GM12878 (cell line): Measurements from ENCODE around the gene NAPEPLD. TPM values are rescaled to one million over a fixed set of nuclear protein-coding genes. Genes with fewer than 3 reads are reported as not detected.

Experiments used
- ATAC-seq: fragments of 200-7000 bp; cut with Tn5 transposase; 3 replicates; pipeline ENCODE4 v1.9.1; 2020; ENCODE audit warnings: mild to moderate bottlenecking, moderate library complexity
- BruUV-seq: library from RNA; stranded (reverse); fragments of 400-500 nt; replicated peaks from 2 replicates; lab custom pipeline; 2021; lab: Mats Ljungman, UMichigan
- CTCF ChIA-PET: fragments of 300-600 bp; sonication (Branson Sonifier 250); formaldehyde crosslinking; extraction: SDS; loops from one replicate; lab custom pipeline; 2021; ENCODE audit warnings: inconsistent platforms; lab: Yijun Ruan, JAX
- POLR2A ChIA-PET: fragments of 350-600 bp; formaldehyde crosslinking; extraction: SDS; loops from one replicate; lab custom pipeline; 2021; ENCODE audit warnings: inconsistent platforms; lab: Charles Lee
- RAD21 ChIA-PET: fragments of 300-600 bp; sonication (Branson Sonifier 250); formaldehyde crosslinking; loops from one replicate; lab custom pipeline; 2023; ENCODE audit warnings: antibody characterized with exemption; ENCODE audit not compliant: unreplicated experiment; lab: Charles Lee
- SMC1A ChIA-PET: fragments of 300-600 bp; sonication (Branson Sonifier 250); formaldehyde crosslinking; loops from one replicate; lab custom pipeline; 2023; ENCODE audit not compliant: unreplicated experiment, uncharacterized antibody; lab: Charles Lee
- DNase-seq: peaks from one replicate; pipeline ENCODE4 v3.0.0-alpha.2; 2011; ENCODE audit warnings: low read depth, low spot score
- FAIRE-seq: peaks from 3 replicates; lab custom pipeline; 2011; peaks lifted over from hg19 to GRCh38; lab: Jason Lieb, UNC
- H2AFZ ChIP-seq: 2 replicates; pipeline ENCODE4 v1.6.0; 2011; ENCODE audit warnings: low read depth, low read length, control low read depth; ENCODE audit not compliant: control insufficient read depth
- H3K27ac ChIP-seq: 2 replicates; pipeline ENCODE4 v1.5.1; 2011; ENCODE audit warnings: control low read depth; ENCODE audit not compliant: control insufficient read depth, insufficient read depth
- H3K27me3 ChIP-seq, 2 experiments: replicated peaks in 1 of 2; 2 replicates each; pipeline versions ENCODE4 v1.6.0 to v1.6.1; 2011; ENCODE audit warnings: low read length in 1 of 2; ENCODE audit not compliant: control insufficient read depth in 2 of 2, insufficient read depth in 2 of 2
- H3K36me3 ChIP-seq, 2 experiments: 2 replicates each; pipeline ENCODE4 v1.5.1; 2011; ENCODE audit warnings: low read length in 1 of 2; ENCODE audit not compliant: control insufficient read depth in 2 of 2, insufficient read depth in 2 of 2
- H3K4me1 ChIP-seq: 2 replicates; pipeline ENCODE4 v1.6.1; 2011; ENCODE audit warnings: mild to moderate bottlenecking, low read length, moderate library complexity, mixed read lengths; ENCODE audit not compliant: control insufficient read depth, insufficient read depth
- H3K4me2 ChIP-seq: 2 replicates; pipeline ENCODE4 v1.6.0; 2011; ENCODE audit warnings: control low read depth; ENCODE audit not compliant: control insufficient read depth, insufficient read depth
- H3K4me3 ChIP-seq: fragments of 200-600 bp; sonication (generic); 2 replicates; pipeline ENCODE4 v1.5.1; 2016
- H3K79me2 ChIP-seq: 2 replicates; pipeline ENCODE4 v1.6.0; 2011; ENCODE audit warnings: low read length; ENCODE audit not compliant: control insufficient read depth, insufficient read depth
- H3K9ac ChIP-seq: 2 replicates; pipeline ENCODE4 v1.8.0; 2011; ENCODE audit warnings: low read length, control low read depth, mixed read lengths; ENCODE audit not compliant: control insufficient read depth, insufficient read depth
- H3K9me3 ChIP-seq: replicated peaks from 3 replicates; pipeline ENCODE4 v1.5.1; 2011; ENCODE audit warnings: mild to moderate bottlenecking, low read length; ENCODE audit not compliant: control insufficient read depth, insufficient read depth
- H4K20me1 ChIP-seq: 2 replicates; pipeline ENCODE4 v1.6.0; 2011; ENCODE audit not compliant: control insufficient read depth, insufficient read depth
- BMI1 ChIP-seq: fragments of 450-650 bp; IDR thresholded peaks from 2 replicates; pipeline ENCODE4 v1.6.1; 2016; ENCODE audit warnings: mild to moderate bottlenecking, moderate library complexity, borderline replicate concordance
- CEBPB ChIP-seq, 2 experiments: fragments of 150-350 bp in 1 of 2; IDR thresholded peaks; 2 replicates each; pipeline ENCODE4 v1.6.1; 2012 to 2014; ENCODE audit warnings: low read depth in 2 of 2, low read length in 2 of 2, borderline replicate concordance in 1 of 2, inconsistent platforms in 1 of 2
- CHD2 ChIP-seq: IDR thresholded peaks from 2 replicates; pipeline ENCODE4 v1.6.1; 2011; ENCODE audit warnings: low read depth, low read length, improper control_type of control experiment, borderline replicate concordance
- CHD4 ChIP-seq: fragments of 200-600 bp; sonication (generic); IDR thresholded peaks from 2 replicates; pipeline ENCODE4 v1.6.1; 2016; ENCODE audit warnings: mild to moderate bottlenecking
- FOXM1 ChIP-seq: IDR thresholded peaks from 2 replicates; pipeline ENCODE4 v1.6.1; 2012; ENCODE audit warnings: low read depth, mild to moderate bottlenecking, inconsistent platforms, low read length, moderate library complexity
- IKZF1 ChIP-seq: fragments of 450-650 bp; conservative IDR thresholded peaks from 2 replicates; pipeline ENCODE4 v1.6.1; 2017; ENCODE audit warnings: antibody characterized with exemption, mild to moderate bottlenecking
- IRF4 ChIP-seq: IDR thresholded peaks from 2 replicates; pipeline ENCODE4 v1.6.1; 2011; ENCODE audit warnings: low read depth, low read length
- PML ChIP-seq: IDR thresholded peaks from 2 replicates; pipeline ENCODE4 v1.6.1; 2012; ENCODE audit warnings: low read length, inconsistent platforms
- SMAD1 ChIP-seq: fragments of 450-650 bp; IDR thresholded peaks from 2 replicates; pipeline ENCODE4 v1.6.1; 2018; ENCODE audit warnings: mild to moderate bottlenecking, low read depth; ENCODE audit not compliant: partially characterized antibody
- SPI1 ChIP-seq: IDR thresholded peaks from 2 replicates; pipeline ENCODE4 v1.6.1; 2011; ENCODE audit warnings: low read depth, mild to moderate bottlenecking, low read length, moderate library complexity, borderline replicate concordance; ENCODE audit not compliant: insufficient read depth
- SREBF2 ChIP-seq: IDR thresholded peaks from 2 replicates; pipeline ENCODE4 v1.6.1; 2012; ENCODE audit warnings: mild to moderate bottlenecking, low read length
- STAT3 ChIP-seq: IDR thresholded peaks from 2 replicates; pipeline ENCODE4 v1.6.1; 2011; ENCODE audit warnings: low read depth, low read length, improper control_type of control experiment
- USF2 ChIP-seq: IDR thresholded peaks from 2 replicates; pipeline ENCODE4 v1.6.1; 2011; ENCODE audit warnings: low read depth, low read length, improper control_type of control experiment, borderline replicate concordance
- WGBS: methylation state at CpG from one replicate; pipeline ENCODE4 v1.1.6; 2016; ENCODE audit warnings: low lambda C conversion rate; ENCODE audit not compliant: insufficient replicate concordance, insufficient coverage; ENCODE audit errors: missing lambda C conversion rate; 5-methylcytosine and 5-hydroxymethylcytosine counted together
- in situ Hi-C: fragments of 300-500 bp; cut with MboI; formaldehyde crosslinking; loops from 9 replicates; pipeline ENCODE4 v1.14.3; 2018; ENCODE audit warnings: mixed read lengths
- intact Hi-C: fragments of 100-400 bp; cut with micrococcal nuclease; formaldehyde crosslinking; loops from one replicate; pipeline ENCODE4 v1.14.2; 2022; ENCODE audit not compliant: unreplicated experiment
- polyA plus RNA-seq, 11 experiments: library from polyadenylated mRNA; depleted of rRNA in 4 of 11; unstranded in 6 of 11; stranded (reverse) in 5 of 11; fragments of >200 nt; fragmentation: Nextera tagmentation in 4 of 11; fragmentation: Illumina TruSeq in 1 of 11; extraction: Ambion mirVana in 4 of 11; extraction: Trizol in 1 of 11; gene quantifications; 1 replicate in 1 of 11; 2 replicates in 10 of 11; pipeline versions ENCODE4 v1.2.1 to v1.2.3, GENCODE V29; 2011 to 2016; ENCODE audit warnings: inconsistent platforms in 2 of 11, missing spikeins in 2 of 11, low read depth in 1 of 11
- total RNA-seq, 4 experiments: library from RNA; depleted of rRNA in 3 of 4; stranded (reverse); fragments of >200 nt in 3 of 4; fragmentation: Illumina TruSeq in 1 of 4; extraction: Trizol in 1 of 4; gene quantifications; 2 replicates each; pipeline versions ENCODE4 v1.2.1 to v1.2.3, GENCODE V29; 2013 to 2021

NAPEPLD gene
- total and polyA plus RNA-seq, 10 of the 15 experiments (the other 5 are each of a cell fraction or from before 2014, with no cell fraction given), result 6.0 to 16.2 (median 8.6) TPM

GRCh38 chr7:103082497-103082896, 66.4 kb downstream of the NAPEPLD start:
- H3K27me3 ChIP-seq, result no peaks in the 10 kb centered on the region
- in situ Hi-C loops (no loop called here), intact Hi-C loops (no loop called here)
- ChIA-PET POLR2A (interaction anchor here (0.9 kb wide), 1 partner anchor 9 kb away, joined by 5 read pairs; no protein-coding TSS in a partner anchor), SMC1A (no interaction called here), CTCF (no interaction called here), RAD21 (interaction anchor here (0.9 kb wide), 1 partner anchor 21 kb away, joined by 3 read pairs; no protein-coding TSS in a partner anchor)
- H3K9ac ChIP-seq, result no peak overlapping the region
- ATAC-seq, result no peak
- H3K9me3 ChIP-seq, result no peaks in the 10 kb centered on the region; the same call in 1 of the 3 replicates
- H3K36me3 ChIP-seq, result peaks cover 0 to 20% of the 10 kb centered on the region in 2 experiments; a peak in 2 of 4 replicates
- WGBS, result 96% methylated on average over 1 of the region's 1 CpG
- no peaks in the 10 kb centered on the region for H3K4me1 ChIP-seq
- no peak overlapping the region for H2AFZ ChIP-seq
- no peak for TF ChIP-seq SMAD1
- no peak for TF ChIP-seq SREBF2
- TF ChIP-seq IKZF1, result no peak
- no peak for TF ChIP-seq SPI1
- no peak for TF ChIP-seq IRF4
- TF ChIP-seq BMI1, result no peak
- TF ChIP-seq CHD4, result no peak
- TF ChIP-seq FOXM1, result no peak
- no peak for TF ChIP-seq PML
- no peak for TF ChIP-seq STAT3
- no peak for TF ChIP-seq CHD2
- no peak for TF ChIP-seq USF2
- no peak for TF ChIP-seq CEBPB (IDR thresholded peaks at IDR 0.05; ENCODE audit: borderline replicate concordance in 1 of 2, low read depth in 2 of 2, low read length in 2 of 2)
- H3K4me2 ChIP-seq, result no peak overlapping the region
- H3K27ac ChIP-seq, result no peak overlapping the region
- H3K79me2 ChIP-seq, result peaks cover 7% of the 10 kb centered on the region
- H4K20me1 ChIP-seq, result no peaks in the 10 kb centered on the region
- H3K4me3 ChIP-seq, result no peak overlapping the region
- no TSS peak for BruUV-seq
- FAIRE-seq, result no peak
- no peak for DNase-seq
